ENCODE measurements around the gene INPP4A.

DNA sequence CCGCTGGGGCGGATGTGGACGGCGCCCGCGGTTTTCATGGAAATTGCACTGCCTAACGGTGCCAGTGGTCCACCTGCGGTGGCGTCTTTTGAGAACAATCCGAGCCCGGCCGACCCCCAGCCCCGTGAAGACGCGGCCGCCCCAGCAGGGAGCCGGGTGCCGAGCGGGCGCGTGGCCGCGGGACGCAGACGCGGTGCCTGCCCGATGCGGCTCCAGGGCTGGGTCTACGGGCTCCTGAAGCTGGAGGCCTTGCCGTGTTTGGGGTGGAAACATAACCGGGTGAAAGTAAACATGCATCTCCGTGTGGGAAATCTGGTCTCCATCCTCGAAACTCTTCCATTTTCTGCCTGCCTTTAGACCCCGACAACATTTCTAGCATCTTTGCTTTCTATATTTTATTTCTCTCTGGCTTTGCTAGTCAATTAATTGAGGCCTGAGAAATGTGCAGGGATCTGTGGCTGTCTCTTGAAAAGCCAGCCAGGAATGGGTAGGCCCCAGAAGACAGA lies 572 bp downstream of the INPP4A start:
- TF ChIP-seq POLR2A (IDR thresholded peaks at IDR 0.05), result no peak
- TF ChIP-seq, protein P1, sequence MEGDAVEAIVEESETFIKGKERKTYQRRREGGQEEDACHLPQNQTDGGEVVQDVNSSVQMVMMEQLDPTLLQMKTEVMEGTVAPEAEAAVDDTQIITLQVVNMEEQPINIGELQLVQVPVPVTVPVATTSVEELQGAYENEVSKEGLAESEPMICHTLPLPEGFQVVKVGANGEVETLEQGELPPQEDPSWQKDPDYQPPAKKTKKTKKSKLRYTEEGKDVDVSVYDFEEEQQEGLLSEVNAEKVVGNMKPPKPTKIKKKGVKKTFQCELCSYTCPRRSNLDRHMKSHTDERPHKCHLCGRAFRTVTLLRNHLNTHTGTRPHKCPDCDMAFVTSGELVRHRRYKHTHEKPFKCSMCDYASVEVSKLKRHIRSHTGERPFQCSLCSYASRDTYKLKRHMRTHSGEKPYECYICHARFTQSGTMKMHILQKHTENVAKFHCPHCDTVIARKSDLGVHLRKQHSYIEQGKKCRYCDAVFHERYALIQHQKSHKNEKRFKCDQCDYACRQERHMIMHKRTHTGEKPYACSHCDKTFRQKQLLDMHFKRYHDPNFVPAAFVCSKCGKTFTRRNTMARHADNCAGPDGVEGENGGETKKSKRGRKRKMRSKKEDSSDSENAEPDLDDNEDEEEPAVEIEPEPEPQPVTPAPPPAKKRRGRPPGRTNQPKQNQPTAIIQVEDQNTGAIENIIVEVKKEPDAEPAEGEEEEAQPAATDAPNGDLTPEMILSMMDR (IDR thresholded peaks at IDR 0.05), result no peak
